ENCODE results near the gene CARM1.
A peak's percentile ranks its signal among the peaks of the same experiment; 100 is the strongest.
"Not testable (repeated sequence)": the region's sequence is repeated elsewhere in the genome, so short reads cannot be mapped to it uniquely, and the experiment has no call there.

CARM1 gene

DNA sequence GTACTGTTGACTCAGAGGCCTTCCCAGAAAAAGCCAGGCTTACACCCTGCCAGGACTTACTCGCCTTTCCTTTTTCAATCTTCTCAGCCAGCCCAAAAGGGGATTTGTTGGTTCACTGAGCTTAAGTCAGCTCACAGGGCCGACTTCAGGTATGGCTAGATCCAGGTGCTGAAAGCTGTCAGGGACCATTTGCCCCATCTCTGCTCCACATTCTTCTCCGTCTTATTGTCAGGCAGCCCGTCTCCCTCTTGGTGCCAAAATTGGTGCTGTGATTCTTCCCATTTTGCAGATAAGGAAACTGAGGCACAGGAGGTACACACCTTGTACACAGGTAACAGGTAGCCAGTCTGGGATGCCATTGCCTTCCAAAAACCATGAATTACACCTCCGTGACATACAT, 20.7 kb upstream of the CARM1 start:
- TF ChIP-seq, protein P1, sequence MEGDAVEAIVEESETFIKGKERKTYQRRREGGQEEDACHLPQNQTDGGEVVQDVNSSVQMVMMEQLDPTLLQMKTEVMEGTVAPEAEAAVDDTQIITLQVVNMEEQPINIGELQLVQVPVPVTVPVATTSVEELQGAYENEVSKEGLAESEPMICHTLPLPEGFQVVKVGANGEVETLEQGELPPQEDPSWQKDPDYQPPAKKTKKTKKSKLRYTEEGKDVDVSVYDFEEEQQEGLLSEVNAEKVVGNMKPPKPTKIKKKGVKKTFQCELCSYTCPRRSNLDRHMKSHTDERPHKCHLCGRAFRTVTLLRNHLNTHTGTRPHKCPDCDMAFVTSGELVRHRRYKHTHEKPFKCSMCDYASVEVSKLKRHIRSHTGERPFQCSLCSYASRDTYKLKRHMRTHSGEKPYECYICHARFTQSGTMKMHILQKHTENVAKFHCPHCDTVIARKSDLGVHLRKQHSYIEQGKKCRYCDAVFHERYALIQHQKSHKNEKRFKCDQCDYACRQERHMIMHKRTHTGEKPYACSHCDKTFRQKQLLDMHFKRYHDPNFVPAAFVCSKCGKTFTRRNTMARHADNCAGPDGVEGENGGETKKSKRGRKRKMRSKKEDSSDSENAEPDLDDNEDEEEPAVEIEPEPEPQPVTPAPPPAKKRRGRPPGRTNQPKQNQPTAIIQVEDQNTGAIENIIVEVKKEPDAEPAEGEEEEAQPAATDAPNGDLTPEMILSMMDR (IDR thresholded peaks at IDR 0.05; ENCODE audit: insufficient read depth, missing control alignments) = no peak
- DNase-seq (ENCODE audit: insufficient read length, low spot score) = no peak
- no peak for FAIRE-seq

DNA sequence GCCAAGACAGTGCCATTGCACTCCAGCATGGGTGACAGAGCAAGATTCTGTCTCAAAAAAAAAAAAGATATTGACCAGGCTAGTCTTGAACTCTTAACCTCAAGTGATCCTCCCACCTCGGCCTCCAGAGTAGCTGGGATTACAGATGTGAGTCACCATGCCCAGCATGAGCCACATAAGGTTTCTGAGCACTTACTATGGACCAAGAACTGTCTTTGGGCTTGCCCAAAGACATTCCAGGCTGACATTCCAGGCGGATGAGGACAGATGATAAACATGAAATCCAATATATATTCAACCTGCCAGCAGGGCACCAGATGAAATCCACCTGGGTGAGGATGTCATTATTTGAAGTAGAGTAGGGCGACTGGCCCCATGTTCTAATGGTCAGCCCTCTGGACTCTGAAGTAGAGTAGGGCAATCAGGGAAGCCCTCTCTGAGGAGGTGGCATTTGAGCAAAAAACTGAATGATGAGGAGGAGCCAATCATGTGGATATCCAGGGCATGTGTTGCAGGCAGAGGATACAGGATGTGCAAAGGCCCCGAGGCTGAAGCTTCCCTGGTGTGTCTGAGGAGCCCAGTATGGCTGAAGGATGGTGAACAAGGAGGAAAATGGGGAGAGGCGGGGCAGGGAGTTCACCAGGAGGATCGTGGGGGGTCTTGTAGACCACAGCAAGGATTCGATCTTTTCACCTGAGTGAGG, 19.1 kb upstream of the CARM1 start:
- no peak for DNase-seq (ENCODE audit: insufficient read length, low spot score)
- TF ChIP-seq, protein P1 (IDR thresholded peaks at IDR 0.05; ENCODE audit: insufficient read depth, missing control alignments) = no peak
- FAIRE-seq = no peak

DNA sequence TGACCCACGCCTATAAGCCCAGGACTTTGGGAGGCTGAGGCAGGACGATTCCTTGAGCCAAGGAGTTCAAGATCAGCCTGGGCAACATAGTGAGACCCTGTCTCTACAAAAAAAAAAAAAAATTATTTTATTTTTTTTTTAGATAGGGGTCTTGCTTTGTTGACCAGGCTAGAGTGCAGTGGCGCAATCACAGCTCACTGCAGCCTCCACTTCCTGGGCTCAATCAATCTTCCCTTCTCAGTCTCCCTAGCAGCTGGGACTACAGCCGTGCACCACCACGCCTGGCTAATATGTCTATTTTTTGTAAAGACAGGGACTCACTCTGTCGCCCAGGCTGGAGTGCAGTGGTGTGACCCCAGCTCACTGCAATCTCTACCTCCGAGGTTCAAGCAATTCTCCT, 18.4 kb upstream of the CARM1 start:
- no peak for DNase-seq (ENCODE audit: insufficient read length, low spot score)
- no peak for FAIRE-seq
- TF ChIP-seq, protein P1 (IDR thresholded peaks at IDR 0.05; ENCODE audit: insufficient read depth, missing control alignments) = no peak

DNA sequence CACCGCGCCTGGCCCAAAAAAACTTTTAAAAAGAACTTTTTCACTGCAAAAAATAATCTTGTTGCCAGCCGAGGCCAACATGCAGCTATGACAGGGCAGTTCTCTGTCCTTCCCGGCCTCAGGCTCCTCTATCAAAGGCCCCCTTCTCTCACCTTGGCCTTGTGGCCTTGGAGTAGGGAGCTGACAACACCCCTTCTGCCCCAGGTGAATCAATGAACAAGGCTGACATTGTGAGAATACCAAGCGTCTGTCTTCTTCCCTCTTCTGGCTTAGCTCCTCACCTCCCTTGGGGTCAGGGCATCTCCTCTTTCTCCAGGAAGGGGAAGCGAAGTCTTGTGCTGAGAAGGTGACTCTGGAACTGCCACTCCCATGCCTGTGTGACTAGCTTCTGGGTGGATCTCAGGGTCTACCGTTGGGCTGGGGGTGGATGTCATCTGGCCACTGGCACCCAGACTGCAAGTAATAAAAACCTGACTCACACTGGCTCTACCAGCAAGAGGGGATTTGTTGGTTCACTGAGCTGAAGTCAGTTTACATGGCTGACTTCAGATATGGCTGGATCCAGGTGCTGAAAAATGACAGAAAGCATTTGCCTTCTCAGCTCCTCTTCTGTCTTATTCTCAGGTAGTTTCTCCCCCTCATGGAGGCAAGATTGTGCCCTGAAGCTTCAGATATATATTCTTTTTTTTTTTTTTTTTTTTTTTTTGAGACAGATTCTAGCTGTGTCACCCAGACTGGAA, 16.8 kb upstream of the CARM1 start:
- FAIRE-seq (no peak), DNase-seq (ENCODE audit: insufficient read length, low spot score) (no peak)
- TF ChIP-seq, protein P1 (IDR thresholded peaks at IDR 0.05; ENCODE audit: insufficient read depth, missing control alignments) = no peak

DNA sequence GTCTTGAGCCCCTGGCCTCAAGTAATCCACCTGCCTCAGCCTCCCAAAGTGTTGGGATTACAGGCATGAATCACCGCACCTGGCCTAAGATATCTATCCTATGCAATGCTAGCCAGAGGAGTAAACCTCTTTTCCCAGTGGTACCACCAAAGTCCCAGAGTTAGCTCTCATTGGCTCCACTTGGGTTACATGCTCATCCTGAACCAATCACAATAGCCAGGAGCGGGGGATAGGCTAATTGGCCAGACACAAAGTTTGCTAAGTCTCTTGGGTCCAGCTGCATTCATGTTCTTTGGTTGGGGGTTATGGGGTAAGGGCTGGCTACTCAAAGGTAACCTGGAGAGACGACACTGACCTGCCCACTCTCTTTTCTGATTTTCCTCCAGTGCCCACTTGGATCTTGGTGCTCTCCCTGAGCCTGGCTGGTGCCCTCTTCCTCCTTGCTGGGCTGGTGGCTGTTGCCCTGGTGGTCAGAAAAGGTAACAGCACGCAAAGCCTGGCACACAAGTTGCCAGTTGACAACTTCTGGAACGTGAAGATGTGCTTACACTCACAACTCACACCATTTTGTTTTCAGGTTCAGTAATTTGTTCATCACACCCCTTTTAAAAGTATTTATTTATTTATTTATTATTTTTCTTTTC, 15.4 kb upstream of the CARM1 start:
- DNase-seq (ENCODE audit: insufficient read length, low spot score) = no peak
- TF ChIP-seq, protein P1 (IDR thresholded peaks at IDR 0.05; ENCODE audit: insufficient read depth, missing control alignments) = peak; percentile 24
- no peak for FAIRE-seq

DNA sequence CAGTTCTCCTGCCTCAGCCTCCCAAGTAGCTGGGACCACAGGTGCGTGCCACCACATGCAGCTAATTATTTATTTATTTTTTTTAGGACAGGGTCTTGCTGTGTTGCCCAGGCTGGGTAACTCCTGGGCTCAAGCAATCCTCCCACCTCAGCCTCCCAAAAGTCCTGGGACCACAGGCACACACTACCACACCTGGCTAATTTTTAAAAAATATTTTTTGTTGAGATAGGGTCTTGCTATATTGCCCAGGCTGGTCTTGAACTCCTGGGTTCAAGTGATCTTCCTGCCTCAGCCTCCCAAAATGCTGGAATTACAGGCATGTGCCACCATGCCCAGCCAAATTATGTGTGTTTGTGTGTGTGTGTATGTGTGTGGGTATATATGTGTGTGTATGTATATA, 14.5 kb upstream of the CARM1 start:
- not testable (repeated sequence) for FAIRE-seq; DNase-seq (ENCODE audit: insufficient read length, low spot score)

DNA sequence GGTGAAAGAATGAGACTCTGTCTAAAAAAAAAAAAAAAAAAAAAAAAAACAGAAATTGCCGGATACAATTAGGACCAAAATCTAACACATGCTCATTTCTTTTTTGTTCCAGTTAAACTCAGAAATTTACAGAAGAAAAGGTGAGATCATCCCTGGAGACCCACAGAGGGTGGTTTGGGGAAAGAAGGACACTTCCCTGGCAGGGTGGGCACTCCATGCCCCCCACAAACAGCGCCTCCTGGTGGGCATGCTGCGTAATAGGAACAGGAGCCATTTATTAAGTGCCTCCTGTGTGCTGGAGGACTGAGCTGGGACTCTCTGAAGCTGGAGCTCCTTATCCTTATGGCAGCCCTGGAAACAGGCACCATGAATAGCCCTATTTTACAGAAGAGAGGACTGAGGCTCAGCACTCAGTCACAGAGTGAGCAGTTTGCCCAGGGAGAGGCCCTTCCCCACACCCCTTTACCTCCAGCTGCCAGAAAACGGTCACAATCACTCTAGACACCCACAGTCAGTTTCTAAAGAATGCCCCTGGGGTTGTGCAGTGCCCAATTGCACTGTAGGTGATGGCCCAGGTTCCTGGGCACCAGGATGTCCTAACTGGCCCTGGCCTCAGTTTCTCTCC, 13.0 kb upstream of the CARM1 start:
- DNase-seq (ENCODE audit: insufficient read length, low spot score) (peak; percentile 42), FAIRE-seq (no peak)

More for the DNA sequence above, 13.0 kb upstream of the CARM1 start:
- TF ChIP-seq, protein P1 (IDR thresholded peaks at IDR 0.05; ENCODE audit: insufficient read depth, missing control alignments) = peak; percentile 66

All from D721Med (cell line).